WTC11 (cell line): ENCODE results near the gene PRUNE2. TPM values are rescaled to one million over a fixed set of nuclear protein-coding genes. Genes with fewer than 3 reads are reported as not detected.
"Not testable (repeated sequence)": the region's sequence is repeated elsewhere in the genome, so short reads cannot be mapped to it uniquely, and the experiment has no call there.

Experiments used
- ATAC-seq: fragments of 200-7000 bp; cut with Tn5 transposase; 2 replicates; pipeline ENCODE4 v1.10.0; 2021; ENCODE audit warnings: mild to moderate bottlenecking, moderate library complexity
- CTCF ChIA-PET: fragments of 300-600 bp; sonication (Branson Sonifier 250); formaldehyde crosslinking; loops from one replicate; lab custom pipeline; 2021; ENCODE audit warnings: antibody characterized with exemption; lab: Charles Lee
- POLR2A ChIA-PET: fragments of 350-600 bp; sonication (Branson Sonifier 250); formaldehyde crosslinking; loops from one replicate; lab custom pipeline; 2021; ENCODE audit warnings: antibody characterized with exemption; lab: Charles Lee
- DNase-seq: peaks from one replicate; pipeline ENCODE4 v3.0.0; 2021; ENCODE audit warnings: low spot score
- H3K27ac Mint-ChIP-seq: 2 replicates; pipeline ENCODE4 v1.8.0; 2021; ENCODE audit warnings: mixed read lengths
- H3K27me3 Mint-ChIP-seq: 2 replicates; pipeline ENCODE4 v1.8.0; 2021; ENCODE audit warnings: low read depth, mild to moderate bottlenecking, moderate library complexity, mixed read lengths
- H3K36me3 Mint-ChIP-seq: 2 replicates; pipeline ENCODE4 v1.8.0; 2021; ENCODE audit warnings: mixed read lengths
- H3K4me1 Mint-ChIP-seq: 2 replicates; pipeline ENCODE4 v1.8.0; 2022; ENCODE audit warnings: mixed read lengths
- H3K4me3 Mint-ChIP-seq: 2 replicates; pipeline ENCODE4 v1.8.0; 2021; ENCODE audit warnings: mild to moderate bottlenecking, moderate library complexity, mixed read lengths
- H3K9me3 Mint-ChIP-seq: 2 replicates; pipeline ENCODE4 v1.8.0; 2021; ENCODE audit warnings: mixed read lengths
- CBFB ChIP-seq: sonication (generic); formaldehyde crosslinking; IDR thresholded peaks from 2 replicates; pipeline ENCODE4 v1.8.1; 2022; ENCODE audit warnings: mild to moderate bottlenecking, low read depth, missing genetic modification reagents
- ETV6 ChIP-seq: sonication (generic); formaldehyde crosslinking; IDR thresholded peaks from 2 replicates; pipeline ENCODE4 v1.8.1; 2022; ENCODE audit warnings: mild to moderate bottlenecking, missing genetic modification reagents
- FOXK1 ChIP-seq: sonication (generic); formaldehyde crosslinking; IDR thresholded peaks from 2 replicates; pipeline ENCODE4 v1.8.0; 2022; ENCODE audit warnings: mild to moderate bottlenecking, moderate library complexity, missing genetic modification reagents
- FOXP1 ChIP-seq: sonication (generic); formaldehyde crosslinking; IDR thresholded peaks from 2 replicates; pipeline ENCODE4 v1.8.0; 2022; ENCODE audit warnings: missing genetic modification reagents, mild to moderate bottlenecking, moderate library complexity, borderline replicate concordance
- GTF2I ChIP-seq: fragments of 250-450 bp; sonication (Bioruptor Pico); conservative IDR thresholded peaks from 2 replicates; pipeline ENCODE4 v1.4.0; 2021; ENCODE audit warnings: mild to moderate bottlenecking
- MXD4 ChIP-seq: fragments of 250-450 bp; sonication (Bioruptor Pico); IDR thresholded peaks from 2 replicates; pipeline ENCODE4 v1.8.0; 2021; ENCODE audit warnings: mild to moderate bottlenecking, moderate library complexity, borderline replicate concordance
- NFATC4 ChIP-seq: fragments of 250-450 bp; sonication (Bioruptor Pico); IDR thresholded peaks from 2 replicates; pipeline ENCODE4 v1.9.0; 2021; ENCODE audit warnings: mild to moderate bottlenecking
- NFYB ChIP-seq: sonication (generic); formaldehyde crosslinking; conservative IDR thresholded peaks from 2 replicates; pipeline ENCODE4 v1.8.0; 2022; ENCODE audit warnings: low read depth, missing genetic modification reagents
- NR2C2 ChIP-seq: sonication (generic); formaldehyde crosslinking; IDR thresholded peaks from 2 replicates; pipeline ENCODE4 v1.8.0; 2022; ENCODE audit warnings: mild to moderate bottlenecking, missing genetic modification reagents
- SMAD4 ChIP-seq: sonication (generic); formaldehyde crosslinking; IDR thresholded peaks from 2 replicates; pipeline ENCODE4 v1.8.0; 2022; ENCODE audit warnings: mild to moderate bottlenecking, missing genetic modification reagents
- SP1 ChIP-seq: sonication (generic); formaldehyde crosslinking; conservative IDR thresholded peaks from 2 replicates; pipeline ENCODE4 v1.8.1; 2022; ENCODE audit warnings: missing genetic modification reagents
- ZNF219 ChIP-seq: sonication (generic); formaldehyde crosslinking; IDR thresholded peaks from 2 replicates; pipeline ENCODE4 v1.8.0; 2023; ENCODE audit warnings: missing genetic modification reagents, mild to moderate bottlenecking, borderline replicate concordance
- ZNF416 ChIP-seq: fragments of 250-450 bp; sonication (Bioruptor Pico); IDR thresholded peaks from 2 replicates; pipeline ENCODE4 v1.9.0; 2021; ENCODE audit warnings: mild to moderate bottlenecking, inconsistent platforms
- total RNA-seq: library from RNA; stranded (reverse); gene quantifications from 3 replicates; pipeline ENCODE4 v1.2.3, GENCODE V29; 2021
- TF ChIP-seq, protein P1 (sequence below): fragments of 250-450 bp; sonication (Bioruptor Pico); IDR thresholded peaks from 2 replicates; pipeline ENCODE4 v1.9.0; 2021; ENCODE audit warnings: mild to moderate bottlenecking
- TF ChIP-seq, protein P2 (sequence below): sonication (generic); formaldehyde crosslinking; IDR thresholded peaks from 2 replicates; pipeline ENCODE4 v1.8.1; 2022; ENCODE audit warnings: missing genetic modification reagents, borderline replicate concordance
- TF ChIP-seq, protein P3 (sequence below): sonication (generic); formaldehyde crosslinking; IDR thresholded peaks from 2 replicates; pipeline ENCODE4 v1.8.0; 2022; ENCODE audit warnings: missing genetic modification reagents
- TF ChIP-seq, protein P4 (sequence below): sonication (generic); formaldehyde crosslinking; IDR thresholded peaks from 2 replicates; pipeline ENCODE4 v1.8.0; 2022; ENCODE audit warnings: mild to moderate bottlenecking, missing genetic modification reagents
- TF ChIP-seq, protein P5 (sequence below): sonication (generic); formaldehyde crosslinking; IDR thresholded peaks from 2 replicates; pipeline ENCODE4 v1.8.0; 2022; ENCODE audit warnings: mild to moderate bottlenecking, missing genetic modification reagents
- TF ChIP-seq, protein P6 (sequence below): fragments of 250-450 bp; sonication (Bioruptor Pico); IDR thresholded peaks from 2 replicates; pipeline ENCODE4 v1.9.0; 2021; ENCODE audit warnings: moderate library complexity, mild to moderate bottlenecking, inconsistent platforms, borderline replicate concordance

The PRUNE2 gene
- total RNA-seq, 1 experiment from 2014 or later, result 13.1 TPM

DNA sequence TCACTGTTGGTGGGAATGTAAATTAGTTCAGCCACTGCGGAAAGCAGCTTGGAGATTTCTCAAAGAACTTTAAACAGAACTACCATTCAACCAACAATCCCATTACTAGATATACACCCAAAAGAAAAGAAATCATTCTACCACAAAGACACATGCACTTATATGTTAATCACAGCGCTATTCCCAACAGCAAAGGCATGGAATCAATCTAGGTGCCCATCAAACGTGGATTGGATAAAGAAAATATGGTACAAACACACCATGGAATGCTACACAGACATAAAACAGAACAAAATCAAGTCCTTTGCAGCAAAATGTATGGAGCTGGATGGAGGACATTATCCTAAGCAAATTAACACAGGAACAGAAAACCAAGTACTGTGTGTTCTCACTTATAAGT, 42.1 kb downstream of the PRUNE2 start (continued):
- TF ChIP-seq, protein P1, sequence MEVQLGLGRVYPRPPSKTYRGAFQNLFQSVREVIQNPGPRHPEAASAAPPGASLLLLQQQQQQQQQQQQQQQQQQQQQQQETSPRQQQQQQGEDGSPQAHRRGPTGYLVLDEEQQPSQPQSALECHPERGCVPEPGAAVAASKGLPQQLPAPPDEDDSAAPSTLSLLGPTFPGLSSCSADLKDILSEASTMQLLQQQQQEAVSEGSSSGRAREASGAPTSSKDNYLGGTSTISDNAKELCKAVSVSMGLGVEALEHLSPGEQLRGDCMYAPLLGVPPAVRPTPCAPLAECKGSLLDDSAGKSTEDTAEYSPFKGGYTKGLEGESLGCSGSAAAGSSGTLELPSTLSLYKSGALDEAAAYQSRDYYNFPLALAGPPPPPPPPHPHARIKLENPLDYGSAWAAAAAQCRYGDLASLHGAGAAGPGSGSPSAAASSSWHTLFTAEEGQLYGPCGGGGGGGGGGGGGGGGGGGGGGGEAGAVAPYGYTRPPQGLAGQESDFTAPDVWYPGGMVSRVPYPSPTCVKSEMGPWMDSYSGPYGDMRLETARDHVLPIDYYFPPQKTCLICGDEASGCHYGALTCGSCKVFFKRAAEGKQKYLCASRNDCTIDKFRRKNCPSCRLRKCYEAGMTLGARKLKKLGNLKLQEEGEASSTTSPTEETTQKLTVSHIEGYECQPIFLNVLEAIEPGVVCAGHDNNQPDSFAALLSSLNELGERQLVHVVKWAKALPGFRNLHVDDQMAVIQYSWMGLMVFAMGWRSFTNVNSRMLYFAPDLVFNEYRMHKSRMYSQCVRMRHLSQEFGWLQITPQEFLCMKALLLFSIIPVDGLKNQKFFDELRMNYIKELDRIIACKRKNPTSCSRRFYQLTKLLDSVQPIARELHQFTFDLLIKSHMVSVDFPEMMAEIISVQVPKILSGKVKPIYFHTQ (CRISPR knock-in tag), result no peak
- TF ChIP-seq NR2C2 (no peak), NFATC4 (no peak), ETV6 (no peak), ZNF416 (CRISPR knock-in tag) (no peak), ZNF219 (no peak), GTF2I (CRISPR knock-in tag) (no peak), MXD4 (no peak)
- TF ChIP-seq, protein P2, sequence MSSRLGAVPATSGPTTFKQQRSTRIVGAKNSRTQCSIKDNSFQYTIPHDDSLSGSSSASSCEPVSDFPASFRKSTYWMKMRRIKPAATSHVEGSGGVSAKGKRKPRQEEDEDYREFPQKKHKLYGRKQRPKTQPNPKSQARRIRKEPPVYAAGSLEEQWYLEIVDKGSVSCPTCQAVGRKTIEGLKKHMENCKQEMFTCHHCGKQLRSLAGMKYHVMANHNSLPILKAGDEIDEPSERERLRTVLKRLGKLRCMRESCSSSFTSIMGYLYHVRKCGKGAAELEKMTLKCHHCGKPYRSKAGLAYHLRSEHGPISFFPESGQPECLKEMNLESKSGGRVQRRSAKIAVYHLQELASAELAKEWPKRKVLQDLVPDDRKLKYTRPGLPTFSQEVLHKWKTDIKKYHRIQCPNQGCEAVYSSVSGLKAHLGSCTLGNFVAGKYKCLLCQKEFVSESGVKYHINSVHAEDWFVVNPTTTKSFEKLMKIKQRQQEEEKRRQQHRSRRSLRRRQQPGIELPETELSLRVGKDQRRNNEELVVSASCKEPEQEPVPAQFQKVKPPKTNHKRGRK (CRISPR knock-in tag), result no peak
- TF ChIP-seq, protein P3, sequence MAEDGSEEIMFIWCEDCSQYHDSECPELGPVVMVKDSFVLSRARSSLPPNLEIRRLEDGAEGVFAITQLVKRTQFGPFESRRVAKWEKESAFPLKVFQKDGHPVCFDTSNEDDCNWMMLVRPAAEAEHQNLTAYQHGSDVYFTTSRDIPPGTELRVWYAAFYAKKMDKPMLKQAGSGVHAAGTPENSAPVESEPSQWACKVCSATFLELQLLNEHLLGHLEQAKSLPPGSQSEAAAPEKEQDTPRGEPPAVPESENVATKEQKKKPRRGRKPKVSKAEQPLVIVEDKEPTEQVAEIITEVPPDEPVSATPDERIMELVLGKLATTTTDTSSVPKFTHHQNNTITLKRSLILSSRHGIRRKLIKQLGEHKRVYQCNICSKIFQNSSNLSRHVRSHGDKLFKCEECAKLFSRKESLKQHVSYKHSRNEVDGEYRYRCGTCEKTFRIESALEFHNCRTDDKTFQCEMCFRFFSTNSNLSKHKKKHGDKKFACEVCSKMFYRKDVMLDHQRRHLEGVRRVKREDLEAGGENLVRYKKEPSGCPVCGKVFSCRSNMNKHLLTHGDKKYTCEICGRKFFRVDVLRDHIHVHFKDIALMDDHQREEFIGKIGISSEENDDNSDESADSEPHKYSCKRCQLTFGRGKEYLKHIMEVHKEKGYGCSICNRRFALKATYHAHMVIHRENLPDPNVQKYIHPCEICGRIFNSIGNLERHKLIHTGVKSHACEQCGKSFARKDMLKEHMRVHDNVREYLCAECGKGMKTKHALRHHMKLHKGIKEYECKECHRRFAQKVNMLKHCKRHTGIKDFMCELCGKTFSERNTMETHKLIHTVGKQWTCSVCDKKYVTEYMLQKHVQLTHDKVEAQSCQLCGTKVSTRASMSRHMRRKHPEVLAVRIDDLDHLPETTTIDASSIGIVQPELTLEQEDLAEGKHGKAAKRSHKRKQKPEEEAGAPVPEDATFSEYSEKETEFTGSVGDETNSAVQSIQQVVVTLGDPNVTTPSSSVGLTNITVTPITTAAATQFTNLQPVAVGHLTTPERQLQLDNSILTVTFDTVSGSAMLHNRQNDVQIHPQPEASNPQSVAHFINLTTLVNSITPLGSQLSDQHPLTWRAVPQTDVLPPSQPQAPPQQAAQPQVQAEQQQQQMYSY (CRISPR knock-in tag), result no peak
- TF ChIP-seq, protein P4, sequence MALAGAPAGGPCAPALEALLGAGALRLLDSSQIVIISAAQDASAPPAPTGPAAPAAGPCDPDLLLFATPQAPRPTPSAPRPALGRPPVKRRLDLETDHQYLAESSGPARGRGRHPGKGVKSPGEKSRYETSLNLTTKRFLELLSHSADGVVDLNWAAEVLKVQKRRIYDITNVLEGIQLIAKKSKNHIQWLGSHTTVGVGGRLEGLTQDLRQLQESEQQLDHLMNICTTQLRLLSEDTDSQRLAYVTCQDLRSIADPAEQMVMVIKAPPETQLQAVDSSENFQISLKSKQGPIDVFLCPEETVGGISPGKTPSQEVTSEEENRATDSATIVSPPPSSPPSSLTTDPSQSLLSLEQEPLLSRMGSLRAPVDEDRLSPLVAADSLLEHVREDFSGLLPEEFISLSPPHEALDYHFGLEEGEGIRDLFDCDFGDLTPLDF, result no peak
- TF ChIP-seq, all 79 proteins: peak for 0

DNA sequence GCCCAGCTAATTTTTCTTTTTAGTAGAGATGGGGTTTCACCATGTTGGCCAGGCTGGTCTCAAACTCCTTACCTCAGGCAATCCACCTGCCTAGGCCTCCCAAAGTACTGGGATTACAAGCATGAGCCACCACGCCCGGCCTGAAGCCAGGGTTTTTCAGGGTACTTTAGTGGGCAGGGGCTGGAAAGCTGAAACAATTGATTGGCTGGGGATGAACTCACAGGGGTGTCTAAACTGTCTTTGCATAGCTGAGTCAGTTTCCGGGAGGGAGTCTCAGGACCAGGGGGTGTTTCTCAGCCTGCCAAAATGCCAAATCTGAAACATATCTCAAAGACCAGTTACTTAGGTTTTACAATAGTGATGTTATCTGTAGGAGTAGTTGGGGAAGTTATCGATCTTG, 46.1 kb downstream of the PRUNE2 start:
- peaks cover 6% of the 10 kb centered on the region; the same call in 1 of the 2 replicates for H3K36me3 Mint-ChIP-seq
- peaks cover 9% of the 10 kb centered on the region for H3K9me3 Mint-ChIP-seq
- no peak for TF ChIP-seq FOXP1 (CRISPR knock-in tag)
- TF ChIP-seq SMAD4, result no peak
- TF ChIP-seq, protein P5, sequence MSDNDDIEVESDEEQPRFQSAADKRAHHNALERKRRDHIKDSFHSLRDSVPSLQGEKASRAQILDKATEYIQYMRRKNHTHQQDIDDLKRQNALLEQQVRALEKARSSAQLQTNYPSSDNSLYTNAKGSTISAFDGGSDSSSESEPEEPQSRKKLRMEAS (CRISPR knock-in tag), result no peak
- TF ChIP-seq CBFB (CRISPR knock-in tag), result no peak
- TF ChIP-seq SP1 (CRISPR knock-in tag), result no peak
- no peak for TF ChIP-seq FOXK1 (CRISPR knock-in tag)
- TF ChIP-seq, protein P6, sequence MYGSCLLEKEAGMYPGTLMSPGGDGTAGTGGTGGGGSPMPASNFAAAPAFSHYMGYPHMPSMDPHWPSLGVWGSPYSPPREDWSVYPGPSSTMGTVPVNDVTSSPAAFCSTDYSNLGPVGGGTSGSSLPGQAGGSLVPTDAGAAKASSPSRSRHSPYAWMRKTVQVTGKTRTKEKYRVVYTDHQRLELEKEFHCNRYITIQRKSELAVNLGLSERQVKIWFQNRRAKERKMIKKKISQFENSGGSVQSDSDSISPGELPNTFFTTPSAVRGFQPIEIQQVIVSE (CRISPR knock-in tag), result no peak
- no peak for TF ChIP-seq NFYB (CRISPR knock-in tag)
- ATAC-seq, result no peak
- no peaks in the 10 kb centered on the region for H3K27me3 Mint-ChIP-seq
- H3K4me3 Mint-ChIP-seq, result no peak overlapping the region
- CTCF ChIA-PET, result interaction anchor here (0.9 kb wide), 1 partner anchor 50 kb away, joined by 3 read pairs; no protein-coding TSS in a partner anchor
- H3K4me1 Mint-ChIP-seq, result peaks cover 14% of the 10 kb centered on the region
- no peak for DNase-seq
- no peak overlapping the region for H3K27ac Mint-ChIP-seq
- POLR2A ChIA-PET, result no interaction called here

DNA sequence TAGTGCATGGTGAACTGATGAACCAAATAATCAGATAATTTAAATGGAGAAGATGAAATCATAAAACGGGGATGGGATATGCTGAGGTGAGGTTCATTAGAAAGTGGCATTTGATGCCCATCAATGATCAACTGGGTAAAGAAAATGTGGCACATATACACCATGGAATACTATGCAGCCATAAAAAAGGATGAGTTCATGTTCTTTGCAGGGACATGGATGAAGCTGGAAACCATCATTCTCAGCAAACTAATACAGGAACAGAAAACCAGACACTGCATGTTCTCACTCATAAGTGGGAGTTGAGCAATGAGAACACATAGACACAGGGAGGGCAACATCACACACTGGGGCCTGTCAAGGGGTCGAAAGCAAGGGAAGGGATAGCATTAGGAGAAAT, 47.7 kb downstream of the PRUNE2 start:
- POLR2A ChIA-PET, DNase-seq, H3K27me3 Mint-ChIP-seq, ATAC-seq, H3K4me1 Mint-ChIP-seq, H3K9me3 Mint-ChIP-seq, H3K27ac Mint-ChIP-seq, CTCF ChIA-PET, H3K36me3 Mint-ChIP-seq, H3K4me3 Mint-ChIP-seq: not testable (repeated sequence)
